Ascending aorta (tissue), 2 donors: Measurements from ENCODE around the gene CYBA. TPM values are rescaled to one million over a fixed set of nuclear protein-coding genes. Genes with fewer than 3 reads are reported as not detected.
"Not testable (repeated sequence)": the region's sequence is repeated elsewhere in the genome, so short reads cannot be mapped to it uniquely, and the experiment has no call there.

ENCODE experiments used
- DNase-seq, 2 donors: peaks; one replicate each; pipeline ENCODE4 v3.0.0-alpha.2; 2019; ENCODE audit warnings: low spot score in 2 of 2
- H3K27ac ChIP-seq, 2 donors: fragments of 200-600 bp; sonication (generic); one replicate each; pipeline ENCODE4 v1.5.1; 2016 to 2017; ENCODE audit warnings: mild to moderate bottlenecking in 1 of 2
- H3K27me3 ChIP-seq: fragments of 200-600 bp; sonication (generic); one replicate; pipeline ENCODE4 v1.5.1; 2017
- H3K36me3 ChIP-seq, 2 donors: fragments of 200-600 bp; sonication (generic); one replicate each; pipeline ENCODE4 v1.5.1; 2016
- H3K4me1 ChIP-seq, 2 donors: fragments of 200-600 bp; sonication (generic); one replicate each; pipeline ENCODE4 v1.5.1; 2016 to 2017; ENCODE audit warnings: mild to moderate bottlenecking in 1 of 2
- H3K4me3 ChIP-seq, 2 donors: fragments of 200-600 bp; sonication (generic); one replicate each; pipeline ENCODE4 v1.5.1; 2016 to 2017; ENCODE audit warnings: mild to moderate bottlenecking in 1 of 2
- H3K9me3 ChIP-seq, 2 donors: fragments of 200-600 bp; sonication (generic); one replicate each; pipeline ENCODE4 v1.5.1; 2016
- intact Hi-C: fragments of 100-400 bp; cut with DNase I; formaldehyde crosslinking; loops from one replicate; pipeline ENCODE4 v1.15.1; 2023
- total RNA-seq: library from RNA; depleted of rRNA; stranded (reverse); fragments of >200 nt; gene quantifications from one replicate; pipeline ENCODE4 v1.1.0, GENCODE V29; 2016
- TF ChIP-seq, protein P1 (sequence below), 3 experiments: fragments of 200-600 bp in 2 of 3; fragments of 450-650 bp in 1 of 3; sonication (generic) in 2 of 3; IDR thresholded peaks; one replicate each; pipeline ENCODE4 v1.5.1; 2016 to 2019; ENCODE audit warnings: antibody characterized with exemption in 3 of 3, mild to moderate bottlenecking in 1 of 3, moderate library complexity in 1 of 3

The CYBA gene
- total RNA-seq, 1 donor from 2014 or later: 361 TPM

DNA sequence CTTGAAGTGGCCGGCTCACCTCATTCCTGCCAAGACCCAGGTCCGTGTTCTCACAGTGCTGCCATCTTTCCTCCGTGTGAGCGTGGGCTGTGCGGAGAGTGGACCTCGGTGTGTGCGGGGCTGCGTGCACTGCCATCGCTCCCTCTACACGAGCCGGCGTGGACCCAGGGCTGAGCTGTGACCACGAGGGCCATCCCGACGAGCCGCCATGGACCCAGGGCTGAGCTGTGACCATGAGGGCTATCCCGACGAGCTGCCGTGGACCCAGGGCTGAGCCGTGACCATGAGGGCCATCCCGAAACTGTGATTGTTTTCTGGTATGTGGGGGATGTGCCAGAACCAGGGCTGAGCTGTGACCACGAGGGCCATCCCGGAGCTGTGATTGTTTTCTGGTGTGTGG lies 21.0 kb upstream of the CYBA start:
- Histone ChIP-seq H3K27ac (no peak overlapping the region), H3K4me1 (no peaks in the 10 kb centered on the region), H3K36me3 (no peaks in the 10 kb centered on the region), H3K27me3 (no peaks in the 10 kb centered on the region), H3K4me3 (no peak overlapping the region), H3K9me3 (no peaks in the 10 kb centered on the region)
- TF ChIP-seq, protein P1, sequence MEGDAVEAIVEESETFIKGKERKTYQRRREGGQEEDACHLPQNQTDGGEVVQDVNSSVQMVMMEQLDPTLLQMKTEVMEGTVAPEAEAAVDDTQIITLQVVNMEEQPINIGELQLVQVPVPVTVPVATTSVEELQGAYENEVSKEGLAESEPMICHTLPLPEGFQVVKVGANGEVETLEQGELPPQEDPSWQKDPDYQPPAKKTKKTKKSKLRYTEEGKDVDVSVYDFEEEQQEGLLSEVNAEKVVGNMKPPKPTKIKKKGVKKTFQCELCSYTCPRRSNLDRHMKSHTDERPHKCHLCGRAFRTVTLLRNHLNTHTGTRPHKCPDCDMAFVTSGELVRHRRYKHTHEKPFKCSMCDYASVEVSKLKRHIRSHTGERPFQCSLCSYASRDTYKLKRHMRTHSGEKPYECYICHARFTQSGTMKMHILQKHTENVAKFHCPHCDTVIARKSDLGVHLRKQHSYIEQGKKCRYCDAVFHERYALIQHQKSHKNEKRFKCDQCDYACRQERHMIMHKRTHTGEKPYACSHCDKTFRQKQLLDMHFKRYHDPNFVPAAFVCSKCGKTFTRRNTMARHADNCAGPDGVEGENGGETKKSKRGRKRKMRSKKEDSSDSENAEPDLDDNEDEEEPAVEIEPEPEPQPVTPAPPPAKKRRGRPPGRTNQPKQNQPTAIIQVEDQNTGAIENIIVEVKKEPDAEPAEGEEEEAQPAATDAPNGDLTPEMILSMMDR (IDR thresholded peaks at IDR 0.05): no peak
- intact Hi-C loops: no loop called here
- DNase-seq: no peak

DNA sequence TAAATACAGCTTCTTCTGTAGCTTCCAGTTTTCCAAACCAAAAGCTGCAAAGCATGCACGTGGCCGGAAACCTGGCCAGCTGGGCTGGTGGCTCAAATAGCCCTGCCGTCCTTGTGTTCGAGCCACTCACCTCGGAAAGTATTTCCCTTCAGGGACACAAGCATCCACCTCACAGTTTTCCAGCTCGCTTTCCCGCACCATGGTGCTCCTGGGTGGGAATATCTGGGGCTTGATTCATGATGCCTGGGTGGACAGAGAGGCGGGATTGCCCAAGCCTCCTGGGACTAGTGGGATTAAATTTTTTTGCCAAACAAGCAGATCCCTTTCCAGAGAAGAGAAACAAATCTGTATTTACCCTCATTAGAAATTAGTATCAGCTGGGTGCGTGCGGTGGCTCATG lies 19.1 kb upstream of the CYBA start:
- H3K4me3 ChIP-seq: no peak overlapping the region
- no peaks in the 10 kb centered on the region for H3K4me1 ChIP-seq
- H3K27ac ChIP-seq: no peak overlapping the region
- no peaks in the 10 kb centered on the region for H3K36me3 ChIP-seq
- DNase-seq: no peak
- no peaks in the 10 kb centered on the region for H3K9me3 ChIP-seq
- H3K27me3 ChIP-seq: no peaks in the 10 kb centered on the region
- TF ChIP-seq, protein P1 (IDR thresholded peaks at IDR 0.05): no peak
- intact Hi-C loops: no loop called here

DNA sequence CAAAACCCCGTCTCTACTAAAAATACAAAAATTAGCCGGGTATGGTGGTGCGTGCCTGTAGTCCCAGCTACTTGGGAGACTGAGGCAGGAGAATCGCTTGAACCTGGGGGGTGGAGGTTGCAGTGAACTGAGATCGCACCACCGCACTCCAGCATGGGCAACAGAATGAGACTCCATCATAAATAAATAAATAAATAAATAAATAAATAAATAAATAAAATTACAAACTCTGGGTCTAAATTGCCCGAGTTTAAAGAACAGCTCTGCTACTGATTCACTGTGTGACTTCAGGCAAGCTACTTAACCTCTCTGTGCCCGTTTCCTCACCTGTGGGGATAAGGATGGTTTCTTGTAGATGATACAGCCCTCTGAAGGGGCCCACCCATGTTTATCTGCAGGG lies 18.6 kb upstream of the CYBA start:
- H3K4me3 ChIP-seq, H3K9me3 ChIP-seq, H3K27ac ChIP-seq, H3K27me3 ChIP-seq, intact Hi-C loops, H3K4me1 ChIP-seq, H3K36me3 ChIP-seq, DNase-seq: not testable (repeated sequence)

DNA sequence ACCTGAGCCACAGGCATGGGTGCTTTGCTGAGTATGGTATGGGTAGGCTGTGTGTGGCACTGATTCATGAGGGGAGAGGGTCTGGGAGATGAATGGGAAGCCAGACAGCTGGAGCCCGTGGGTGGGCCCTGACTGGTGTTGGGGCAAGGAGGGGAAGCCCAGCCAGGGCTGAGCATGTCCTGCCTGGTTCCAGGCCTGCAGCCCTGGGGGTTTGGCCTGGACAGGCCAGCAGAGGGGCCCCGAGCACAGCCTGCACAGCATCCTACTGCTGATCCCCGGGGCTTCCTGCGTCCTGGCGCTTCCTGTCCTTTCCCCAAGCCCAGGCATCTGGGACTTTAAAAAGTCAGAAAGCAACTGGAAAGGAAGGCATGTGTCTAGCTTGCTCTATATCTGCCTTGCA lies 16.6 kb upstream of the CYBA start:
- intact Hi-C loops: no loop called here
- Histone ChIP-seq H3K36me3 (no peaks in the 10 kb centered on the region), H3K27me3 (no peaks in the 10 kb centered on the region), H3K4me3 (no peak overlapping the region), H3K9me3 (no peaks in the 10 kb centered on the region), H3K4me1 (peaks cover 0 to 6% of the 10 kb centered on the region in 2 donors), H3K27ac (no peak overlapping the region)
- TF ChIP-seq, protein P1 (IDR thresholded peaks at IDR 0.05): no peak
- DNase-seq: no peak

DNA sequence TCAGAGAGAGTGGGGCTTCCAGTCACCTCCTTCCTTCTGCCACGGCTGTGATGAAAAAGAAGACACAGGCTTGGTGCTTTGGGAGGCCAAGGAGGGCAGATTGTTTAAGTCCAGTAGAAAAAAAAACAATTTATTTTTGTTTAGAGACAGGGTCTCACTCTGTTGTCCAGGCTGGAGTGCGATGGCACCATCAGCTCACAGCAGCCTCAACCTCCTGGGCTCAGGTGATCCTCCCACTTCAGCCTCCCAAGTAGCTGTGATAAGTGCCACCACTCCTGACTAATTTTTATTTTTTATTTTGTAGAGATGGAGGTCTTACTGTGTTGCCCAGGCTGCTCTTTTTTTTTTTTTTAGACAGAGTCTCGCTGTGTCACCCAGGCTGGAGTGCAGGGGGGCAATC lies 14.7 kb upstream of the CYBA start:
- TF ChIP-seq, protein P1 (IDR thresholded peaks at IDR 0.05): no peak
- no peaks in the 10 kb centered on the region for H3K9me3 ChIP-seq
- H3K36me3 ChIP-seq: no peaks in the 10 kb centered on the region
- intact Hi-C loops: no loop called here
- peaks cover 0 to 11% of the 10 kb centered on the region in 2 donors for H3K4me1 ChIP-seq
- no peak overlapping the region for H3K4me3 ChIP-seq
- H3K27me3 ChIP-seq: no peaks in the 10 kb centered on the region
- DNase-seq: no peak
- no peak overlapping the region for H3K27ac ChIP-seq

DNA sequence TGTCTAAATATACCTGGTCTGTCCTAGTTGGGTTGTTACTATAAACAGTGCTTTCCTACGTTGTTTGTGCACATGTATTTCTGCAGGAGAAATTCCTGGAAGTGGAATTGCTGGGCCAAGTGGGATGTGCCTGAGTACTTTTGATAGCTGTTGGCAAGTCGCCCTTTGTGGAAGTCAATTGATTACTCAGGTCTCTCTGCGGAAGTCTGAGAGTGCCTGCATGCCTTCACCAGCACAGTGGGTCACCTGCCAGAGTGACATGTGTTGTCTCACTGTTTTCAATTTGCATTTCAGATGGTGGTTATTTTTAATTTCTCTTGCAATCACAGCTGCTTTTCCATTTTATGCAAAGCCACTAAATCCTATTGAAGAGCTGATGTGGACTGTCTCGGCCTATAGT lies 14.3 kb upstream of the CYBA start:
- Histone ChIP-seq H3K27me3 (no peaks in the 10 kb centered on the region), H3K9me3 (no peaks in the 10 kb centered on the region), H3K27ac (no peak overlapping the region), H3K36me3 (no peaks in the 10 kb centered on the region), H3K4me1 (peaks cover 0 to 11% of the 10 kb centered on the region in 2 donors), H3K4me3 (no peak overlapping the region)
- intact Hi-C loops: no loop called here
- no peak for DNase-seq
- TF ChIP-seq, protein P1 (IDR thresholded peaks at IDR 0.05): no peak
